ENCODE data around the gene NF1. TPM values are rescaled to one million over a fixed set of nuclear protein-coding genes. Genes with fewer than 3 reads are reported as not detected.

The NF1 gene
- total RNA-seq, 4 donors from 2014 or later, result 41.7 to 69.9 (median 54.4) TPM

- no peaks in the 10 kb centered on the region for H3K36me3 ChIP-seq
- TF ChIP-seq POLR2AphosphoS5 (IDR thresholded peaks at IDR 0.05) (no peak), POLR2A (IDR thresholded peaks at IDR 0.05) (no peak), EP300 (IDR thresholded peaks at IDR 0.05) (no peak)
- H3K27ac ChIP-seq, result no peak overlapping the region
- peaks cover 0 to 25% (median 4%) of the 10 kb centered on the region in 3 donors for H3K4me1 ChIP-seq
- 67 to 82% methylated on average over 1 of the region's 1 CpG for WGBS, 2 donors (ENCODE audit: low coverage in 1 of 2)
- ATAC-seq, result no peak
- H3K27me3 ChIP-seq, result no peaks in the 10 kb centered on the region
- no peak overlapping the region for H3K4me3 ChIP-seq
- no peaks in the 10 kb centered on the region for H3K9me3 ChIP-seq
Measured at GRCh38 chr17:31092475-31093064, 2.2 kb upstream of the NF1 start.

GRCh38 chr17:31093866-31094599 is 744 bp upstream of the NF1 start:
- TF ChIP-seq POLR2AphosphoS5 (IDR thresholded peaks at IDR 0.05) (no peak), CTCF (IDR thresholded peaks at IDR 0.05) (no peak), POLR2A (IDR thresholded peaks at IDR 0.05) (no peak), EP300 (IDR thresholded peaks at IDR 0.05) (no peak)

GRCh38 chr17:31095236-31096105 is 694 bp downstream of the NF1 start:
- Histone ChIP-seq H3K4me3 (peak overlapping the region; percentile 92 to 98), H3K36me3 (no peaks in the 10 kb centered on the region), H3K9me3 (no peaks in the 10 kb centered on the region), H3K27me3 (no peaks in the 10 kb centered on the region), H3K27ac (peak overlapping the region; percentile 91 to 96 (median 94)), H3K4me1 (peaks cover 0 to 26% (median 4%) of the 10 kb centered on the region in 3 donors)
- 0 to 1% methylated on average over 11 to 17 of the region's 45 CpGs for WGBS, 2 donors (ENCODE audit: low coverage in 1 of 2)
- ATAC-seq, result peak; percentile 36
- TF ChIP-seq POLR2A (IDR thresholded peaks at IDR 0.05) (no peak), POLR2AphosphoS5 (IDR thresholded peaks at IDR 0.05) (no peak), CTCF (IDR thresholded peaks at IDR 0.05) (no peak), EP300 (IDR thresholded peaks at IDR 0.05) (no peak)

More at GRCh38 chr17:31093866-31094599, 744 bp upstream of the NF1 start:
- no peaks in the 10 kb centered on the region for H3K27me3 ChIP-seq
- no peaks in the 10 kb centered on the region for H3K9me3 ChIP-seq
- WGBS, 2 donors (ENCODE audit: low coverage in 1 of 2), result 53 to 56% methylated on average over 5 to 10 of the region's 17 CpGs
- no peak for ATAC-seq
- peaks cover 0 to 25% (median 4%) of the 10 kb centered on the region in 3 donors for H3K4me1 ChIP-seq
- no peaks in the 10 kb centered on the region for H3K36me3 ChIP-seq
- H3K4me3 ChIP-seq, result peak overlapping the region; percentile 92 to 98
- H3K27ac ChIP-seq, result peak overlapping the region; percentile 91 to 96 (median 94)

- H3K9me3 ChIP-seq, result no peaks in the 10 kb centered on the region
- no peak for ATAC-seq
- 4 to 9% methylated on average over 3 to 5 of the region's 5 CpGs for WGBS, 2 donors (ENCODE audit: low coverage in 1 of 2)
- H3K4me1 ChIP-seq, result peaks cover 0 to 32% (median 4%) of the 10 kb centered on the region in 3 donors
- peak overlapping the region in 3 of 4 donors; percentile 91 to 96 (median 95) for H3K27ac ChIP-seq
- H3K36me3 ChIP-seq, result no peaks in the 10 kb centered on the region
- H3K27me3 ChIP-seq, result no peaks in the 10 kb centered on the region
- H3K4me3 ChIP-seq, result peak overlapping the region; percentile 92 to 98
- TF ChIP-seq EP300 (IDR thresholded peaks at IDR 0.05) (no peak), POLR2A (IDR thresholded peaks at IDR 0.05) (no peak), POLR2AphosphoS5 (IDR thresholded peaks at IDR 0.05) (no peak), CTCF (IDR thresholded peaks at IDR 0.05) (no peak)
Measured at GRCh38 chr17:31096106-31096436, 1.3 kb downstream of the NF1 start.

- TF ChIP-seq POLR2AphosphoS5 (IDR thresholded peaks at IDR 0.05), result no peak
- no peak for TF ChIP-seq POLR2A (IDR thresholded peaks at IDR 0.05)
- no peak for TF ChIP-seq EP300 (IDR thresholded peaks at IDR 0.05)
- TF ChIP-seq CTCF (IDR thresholded peaks at IDR 0.05), result no peak
- 79 to 81% methylated on average over 3 of the region's 3 CpGs for WGBS, 2 donors (ENCODE audit: low coverage in 1 of 2)
Measured at GRCh38 chr17:31099016-31099415, 4.2 kb downstream of the NF1 start.

More at GRCh38 chr17:31099016-31099415, 4.2 kb downstream of the NF1 start:
- Histone ChIP-seq H3K9me3 (no peaks in the 10 kb centered on the region), H3K4me3 (no peak overlapping the region), H3K4me1 (peaks cover 0 to 31% (median 4%) of the 10 kb centered on the region in 3 donors), H3K36me3 (no peaks in the 10 kb centered on the region), H3K27ac (no peak overlapping the region), H3K27me3 (no peaks in the 10 kb centered on the region)
- no peak for ATAC-seq

Measured in gastroesophageal sphincter (tissue), 4 donors.